Hepatocyte (in vitro differentiated cells): ENCODE data around the gene ZNF234.

ENCODE experiments used
- CTCF ChIP-seq: fragments of 200-600 bp; sonication (generic); IDR thresholded peaks from 2 replicates; pipeline ENCODE4 v1.5.1; 2016; ENCODE audit warnings: antibody characterized with exemption, mild to moderate bottlenecking; ENCODE audit not compliant: poor library complexity
- EZH2 ChIP-seq: fragments of 200-600 bp; sonication (generic); IDR thresholded peaks from 2 replicates; pipeline ENCODE4 v1.6.1; 2016; ENCODE audit warnings: antibody characterized with exemption, mild to moderate bottlenecking, borderline replicate concordance
- EZH2phosphoT487 ChIP-seq: fragments of 200-600 bp; sonication (generic); IDR thresholded peaks from one replicate; pipeline ENCODE4 v1.6.1; 2018; ENCODE audit warnings: antibody characterized with exemption, mild to moderate bottlenecking, low read depth, moderate library complexity; ENCODE audit not compliant: unreplicated experiment, severe bottlenecking

- TF ChIP-seq CTCF (no peak), EZH2 (no peak), EZH2phosphoT487 (no peak)
These were observed 15.1 kb downstream of the ZNF234 start for GRCh38 chr19:44156475-44156874.
